Adrenal gland (tissue), 12 donors: ENCODE data around the gene STRIP2. TPM values are rescaled to one million over a fixed set of nuclear protein-coding genes. Genes with fewer than 3 reads are reported as not detected.

Source experiments
- DNase-seq, 7 donors: peaks; one replicate each; pipeline ENCODE4 v3.0.0-alpha.2; 2019 to 2020
- H3K27ac ChIP-seq, 5 donors: fragments of 200-600 bp; sonication (generic) in 4 of 5; 1 replicate in 3 of 5; 2 replicates in 2 of 5; pipeline versions ENCODE4 v1.5.1 to v1.8.0; 2016 to 2020; ENCODE audit warnings: mild to moderate bottlenecking in 1 of 5
- H3K27me3 ChIP-seq: fragments of 200-600 bp; 2 replicates; pipeline ENCODE4 v1.8.0; 2021
- H3K36me3 ChIP-seq, 2 donors: fragments of 200-600 bp; replicated peaks in 1 of 2; 1 replicate in 1 of 2; 2 replicates in 1 of 2; pipeline versions ENCODE4 v1.5.1 to v1.8.0; 2018 to 2022
- H3K4me1 ChIP-seq, 2 donors: fragments of 200-600 bp; replicated peaks in 1 of 2; 1 replicate in 1 of 2; 2 replicates in 1 of 2; pipeline versions ENCODE4 v1.5.1 to v1.8.0; 2018 to 2021
- H3K4me3 ChIP-seq, 4 donors: fragments of 200-600 bp; sonication (generic) in 3 of 4; one replicate each; pipeline ENCODE4 v1.5.1; 2016 to 2018
- H3K9me3 ChIP-seq, 3 donors: fragments of 200-600 bp; sonication (generic) in 1 of 3; replicated peaks in 1 of 3; 1 replicate in 2 of 3; 2 replicates in 1 of 3; pipeline versions ENCODE4 v1.5.1 to v1.8.0; 2016 to 2021
- CTCF ChIP-seq, 6 experiments: fragments of 450-650 bp in 4 of 6; fragments of 200-600 bp in 2 of 6; sonication (generic) in 1 of 6; IDR thresholded peaks; 1 replicate in 5 of 6; 2 replicates in 1 of 6; pipeline versions ENCODE4 v1.5.1 to v1.8.0; 2016 to 2021; ENCODE audit warnings: antibody characterized with exemption in 6 of 6, mild to moderate bottlenecking in 2 of 6, moderate library complexity in 1 of 6
- POLR2A ChIP-seq, 2 donors: fragments of 450-650 bp; IDR thresholded peaks; one replicate each; pipeline ENCODE4 v1.6.1; 2017; ENCODE audit warnings: antibody characterized with exemption in 2 of 2, mild to moderate bottlenecking in 2 of 2, moderate library complexity in 1 of 2
- WGBS, 4 donors: extraction: QIAGEN DNeasy Blood & Tissue Kit in 2 of 4; methylation state at CpG; one replicate each; pipeline versions ENCODE4 v1.1.5 to v1.1.7; 2013 to 2017; 5-methylcytosine and 5-hydroxymethylcytosine counted together
- intact Hi-C, 2 donors: fragments of 100-400 bp; cut with DNase I; formaldehyde crosslinking; loops; one replicate each; pipeline versions ENCODE4 v1.14.1 to v1.15.0; 2022 to 2023
- polyA plus RNA-seq, 3 donors: library from polyadenylated mRNA; stranded (reverse); fragments of 200-250 nt in 2 of 3; fragments of 350-450 nt in 1 of 3; fragmentation: Illumina TruSeq in 1 of 3; extraction: RNeasy Lipid Tissue Mini Kit (QIAGEN cat#74804) in 1 of 3; gene quantifications; one replicate each; pipeline ENCODE4 v1.2.3, GENCODE V29; 2013 to 2014
- total RNA-seq, 9 donors: library from RNA; depleted of rRNA in 4 of 9; stranded (reverse); fragments of >200 nt in 4 of 9; fragments of 120-200 nt in 1 of 9; fragmentation: NEBNext Ultra II Directional in 1 of 9; extraction: Animal tissue kit (Norgen Biotek cat#: 25700) in 1 of 9; gene quantifications; one replicate each; pipeline versions ENCODE4 v1.1.0 to v1.2.4, GENCODE V29; 2013 to 2023
- donor health status: healthy with polysubstance abuse.
- donor health status: Bipolar disorder and iron deficiency.
- donor health status: DM: yes; HTN: yes; CAD: no.
- donor health status: DM: no; HTN: no; CAD: no.
- donor health status: DM: no; HTN: no; CAD: no.
- donor health status: DM: yes; HTN: yes; CAD: no.

STRIP2 gene
- total and polyA plus RNA-seq, 12 donors, result 0.67 to 10.1 (median 3.7) TPM

- TF ChIP-seq CTCF (IDR thresholded peaks at IDR 0.05), result no peak
- TF ChIP-seq POLR2A (IDR thresholded peaks at IDR 0.05), result no peak
- Histone ChIP-seq H3K9me3 (no peaks in the 10 kb centered on the region), H3K4me3 (no peak overlapping the region), H3K27me3 (no peaks in the 10 kb centered on the region), H3K27ac (no peak overlapping the region), H3K4me1 (peaks cover 0 to 14% of the 10 kb centered on the region in 2 donors), H3K36me3 (no peaks in the 10 kb centered on the region)
- intact Hi-C loops, result no loop called here
- no peak for DNase-seq
- WGBS, 4 donors, result 94 to 99% (median 96%) methylated on average over 5 of the region's 5 CpGs
Observed at GRCh38 chr7:129437190-129437589, 3.0 kb downstream of the STRIP2 start.

DNA sequence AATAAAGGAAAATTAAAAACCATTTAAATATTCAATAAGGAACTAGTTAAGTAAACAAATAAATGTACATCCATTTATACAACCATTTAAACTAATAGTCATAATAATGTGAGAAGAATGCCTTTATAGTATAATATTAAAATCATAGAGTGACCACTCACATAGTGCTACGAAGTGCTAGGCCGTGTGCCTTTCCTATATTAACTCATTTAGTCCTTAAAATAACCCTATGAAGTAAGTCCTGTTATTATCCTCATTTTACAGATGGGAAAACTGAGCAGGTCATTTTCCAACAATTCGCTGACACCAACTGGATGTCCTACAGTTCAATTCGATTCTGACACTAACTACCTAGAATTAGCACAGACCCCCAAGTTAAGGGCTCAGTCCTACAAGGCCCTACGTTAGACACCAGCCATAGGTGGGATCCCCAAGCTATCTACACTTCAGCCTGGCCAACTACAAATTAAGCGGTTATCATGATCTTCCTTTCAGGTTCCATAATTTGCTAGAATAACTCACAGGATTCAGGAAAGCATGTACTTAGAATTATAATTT is 4.1 kb downstream of the STRIP2 start:
- Histone ChIP-seq H3K9me3 (no peaks in the 10 kb centered on the region), H3K4me3 (no peak overlapping the region), H3K4me1 (peaks cover 3 to 12% of the 10 kb centered on the region in 2 donors), H3K27ac (no peak overlapping the region), H3K27me3 (no peaks in the 10 kb centered on the region), H3K36me3 (no peaks in the 10 kb centered on the region)
- DNase-seq, result no peak
- WGBS, 4 donors, result 95 to 97% (median 95%) methylated on average over 6 of the region's 6 CpGs
- no peak for TF ChIP-seq POLR2A (IDR thresholded peaks at IDR 0.05)
- TF ChIP-seq CTCF (IDR thresholded peaks at IDR 0.05), result no peak
- intact Hi-C loops, result no loop called here

- no peak for TF ChIP-seq POLR2A (IDR thresholded peaks at IDR 0.05)
- no peak for TF ChIP-seq CTCF (IDR thresholded peaks at IDR 0.05)
- Histone ChIP-seq H3K27me3 (no peaks in the 10 kb centered on the region), H3K36me3 (no peaks in the 10 kb centered on the region), H3K4me3 (no peak overlapping the region), H3K9me3 (no peaks in the 10 kb centered on the region), H3K27ac (no peak overlapping the region), H3K4me1 (peaks cover 10 to 14% of the 10 kb centered on the region in 2 donors)
- WGBS, 4 donors, result 78 to 88% (median 83%) methylated on average over 5 of the region's 5 CpGs
- intact Hi-C loops, result no loop called here
- no peak for DNase-seq
Observed at GRCh38 chr7:129438839-129439651, 4.8 kb downstream of the STRIP2 start.

GRCh38 chr7:129439963-129440625 is 5.9 kb downstream of the STRIP2 start:
- peaks cover 10% of the 10 kb centered on the region in 2 donors for H3K4me1 ChIP-seq
- intact Hi-C loops, result no loop called here
- H3K9me3 ChIP-seq, result no peaks in the 10 kb centered on the region

More at GRCh38 chr7:129439963-129440625, 5.9 kb downstream of the STRIP2 start:
- Histone ChIP-seq H3K27ac (no peak overlapping the region), H3K4me3 (no peak overlapping the region), H3K27me3 (no peaks in the 10 kb centered on the region), H3K36me3 (no peaks in the 10 kb centered on the region)
- 93 to 97% (median 94%) methylated on average over 3 of the region's 3 CpGs for WGBS, 4 donors
- DNase-seq, result no peak
- TF ChIP-seq POLR2A (IDR thresholded peaks at IDR 0.05) (no peak), CTCF (IDR thresholded peaks at IDR 0.05) (no peak)
